Sigmoid colon (tissue), 4 donors: ENCODE data around the gene FHOD3.

Source experiments
- EP300 ChIP-seq, 4 donors: sonication (generic); formaldehyde crosslinking; IDR thresholded peaks; one replicate each; pipeline ENCODE4 v1.6.1; 2017; ENCODE audit warnings: antibody characterized with exemption in 4 of 4
- POLR2A ChIP-seq, 2 donors: fragments of 450-650 bp; IDR thresholded peaks; one replicate each; pipeline ENCODE4 v1.6.1; 2016; ENCODE audit warnings: antibody characterized with exemption in 2 of 2, mild to moderate bottlenecking in 2 of 2, moderate library complexity in 2 of 2
- TF ChIP-seq, protein P1 (sequence below), 4 experiments: fragments of 450-650 bp in 3 of 4; fragments of 200-600 bp in 1 of 4; IDR thresholded peaks; one replicate each; pipeline ENCODE4 v1.5.1; 2016 to 2019; ENCODE audit warnings: antibody characterized with exemption in 4 of 4, mild to moderate bottlenecking in 3 of 4, moderate library complexity in 2 of 4

DNA sequence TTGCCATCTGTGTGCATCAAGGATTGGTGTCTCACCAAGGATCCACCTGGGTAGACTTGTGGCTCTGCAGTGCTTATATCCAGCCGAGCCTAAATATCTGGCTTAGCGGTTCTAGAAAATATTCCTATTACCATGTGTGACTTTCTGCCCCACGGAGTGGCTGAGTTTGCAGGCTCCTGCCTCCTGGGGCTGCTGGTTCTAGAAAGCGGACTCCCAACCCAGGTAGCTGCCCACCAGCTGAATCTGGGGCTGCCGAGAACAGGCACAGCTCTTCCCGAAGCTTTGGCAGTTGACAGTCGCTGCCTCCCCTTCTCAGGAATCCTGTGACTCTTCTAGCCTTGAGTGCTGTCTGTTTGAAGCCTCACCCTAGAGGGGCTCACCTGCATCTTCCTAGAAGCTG, 426.7 kb downstream of the FHOD3 start:
- TF ChIP-seq EP300 (IDR thresholded peaks at IDR 0.05), result no peak
- TF ChIP-seq POLR2A (IDR thresholded peaks at IDR 0.05), result no peak
- TF ChIP-seq, protein P1, sequence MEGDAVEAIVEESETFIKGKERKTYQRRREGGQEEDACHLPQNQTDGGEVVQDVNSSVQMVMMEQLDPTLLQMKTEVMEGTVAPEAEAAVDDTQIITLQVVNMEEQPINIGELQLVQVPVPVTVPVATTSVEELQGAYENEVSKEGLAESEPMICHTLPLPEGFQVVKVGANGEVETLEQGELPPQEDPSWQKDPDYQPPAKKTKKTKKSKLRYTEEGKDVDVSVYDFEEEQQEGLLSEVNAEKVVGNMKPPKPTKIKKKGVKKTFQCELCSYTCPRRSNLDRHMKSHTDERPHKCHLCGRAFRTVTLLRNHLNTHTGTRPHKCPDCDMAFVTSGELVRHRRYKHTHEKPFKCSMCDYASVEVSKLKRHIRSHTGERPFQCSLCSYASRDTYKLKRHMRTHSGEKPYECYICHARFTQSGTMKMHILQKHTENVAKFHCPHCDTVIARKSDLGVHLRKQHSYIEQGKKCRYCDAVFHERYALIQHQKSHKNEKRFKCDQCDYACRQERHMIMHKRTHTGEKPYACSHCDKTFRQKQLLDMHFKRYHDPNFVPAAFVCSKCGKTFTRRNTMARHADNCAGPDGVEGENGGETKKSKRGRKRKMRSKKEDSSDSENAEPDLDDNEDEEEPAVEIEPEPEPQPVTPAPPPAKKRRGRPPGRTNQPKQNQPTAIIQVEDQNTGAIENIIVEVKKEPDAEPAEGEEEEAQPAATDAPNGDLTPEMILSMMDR (IDR thresholded peaks at IDR 0.05), result no peak
